GM18499 (cell line): ENCODE measurements around the gene MAGI1.
"Not testable (repeated sequence)": the region's sequence is repeated elsewhere in the genome, so short reads cannot be mapped to it uniquely, and the experiment has no call there.

ENCODE experiments used
- ATAC-seq: cut with Tn5 transposase; IDR thresholded peaks from one replicate; pipeline ENCODE4 v1.9.1; 2021; ENCODE audit warnings: moderate number of reproducible peaks; ENCODE audit not compliant: insufficient read depth, unreplicated experiment

MAGI1 gene

GRCh38 chr3:65561617-65562016 is 477.1 kb downstream of the MAGI1 start:
- ATAC-seq: no peak

DNA sequence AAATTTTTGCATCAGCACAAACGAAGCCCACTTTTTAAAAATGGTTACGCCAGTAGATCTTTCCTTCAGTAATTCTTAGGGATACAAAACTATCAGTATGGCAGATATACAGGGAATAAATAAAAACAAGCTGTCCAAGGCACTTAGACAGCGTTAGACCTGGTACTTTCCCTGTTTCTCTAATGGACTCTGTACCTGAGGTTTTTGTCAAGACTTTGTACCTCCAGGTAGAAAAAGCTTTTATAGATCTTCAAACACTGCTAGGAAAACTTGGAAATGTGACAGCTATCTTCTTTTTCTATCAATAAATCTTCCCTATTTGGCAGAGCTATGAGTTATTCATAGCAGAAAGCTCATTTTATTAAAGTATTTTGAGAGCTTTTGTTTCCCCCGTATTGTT is 477.8 kb downstream of the MAGI1 start:
- no peak for ATAC-seq

- ATAC-seq: no peak
These were observed 478.6 kb downstream of the MAGI1 start for GRCh38 chr3:65560133-65560532.

- ATAC-seq: no peak
These were observed 479.1 kb downstream of the MAGI1 start for GRCh38 chr3:65559643-65560042.

- ATAC-seq: no peak
These were observed 479.9 kb downstream of the MAGI1 start for GRCh38 chr3:65558826-65559225.

DNA sequence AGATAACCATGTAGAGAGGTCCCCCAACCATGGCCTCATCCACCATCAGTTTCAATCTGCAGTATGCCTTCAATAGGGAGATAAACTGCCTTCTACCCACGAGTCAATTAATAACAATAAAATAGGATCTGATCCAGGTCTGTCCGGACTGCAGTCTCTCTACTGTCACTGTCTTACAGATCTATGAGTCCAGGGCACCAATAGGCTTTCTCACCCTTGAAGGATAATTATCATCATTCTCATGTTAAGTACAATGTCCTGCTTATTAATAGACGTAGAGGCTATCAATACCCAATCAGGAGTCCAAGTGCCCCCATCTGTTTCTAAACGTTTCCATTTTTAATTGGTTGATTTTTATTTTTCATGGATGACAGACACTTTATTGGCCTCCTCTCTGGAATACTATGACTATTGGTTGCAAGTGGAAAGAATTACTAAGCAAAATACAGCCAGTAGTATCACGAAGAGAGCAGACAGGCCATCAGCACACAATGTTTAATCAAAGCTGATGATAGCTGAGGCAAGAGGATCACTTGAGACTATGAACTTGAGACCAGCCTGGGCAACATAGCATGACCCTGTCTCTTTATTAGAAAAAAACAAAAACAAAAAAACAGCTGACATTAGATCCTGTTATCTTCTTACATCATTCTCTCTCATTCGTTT is 480.7 kb downstream of the MAGI1 start:
- ATAC-seq: no peak

DNA sequence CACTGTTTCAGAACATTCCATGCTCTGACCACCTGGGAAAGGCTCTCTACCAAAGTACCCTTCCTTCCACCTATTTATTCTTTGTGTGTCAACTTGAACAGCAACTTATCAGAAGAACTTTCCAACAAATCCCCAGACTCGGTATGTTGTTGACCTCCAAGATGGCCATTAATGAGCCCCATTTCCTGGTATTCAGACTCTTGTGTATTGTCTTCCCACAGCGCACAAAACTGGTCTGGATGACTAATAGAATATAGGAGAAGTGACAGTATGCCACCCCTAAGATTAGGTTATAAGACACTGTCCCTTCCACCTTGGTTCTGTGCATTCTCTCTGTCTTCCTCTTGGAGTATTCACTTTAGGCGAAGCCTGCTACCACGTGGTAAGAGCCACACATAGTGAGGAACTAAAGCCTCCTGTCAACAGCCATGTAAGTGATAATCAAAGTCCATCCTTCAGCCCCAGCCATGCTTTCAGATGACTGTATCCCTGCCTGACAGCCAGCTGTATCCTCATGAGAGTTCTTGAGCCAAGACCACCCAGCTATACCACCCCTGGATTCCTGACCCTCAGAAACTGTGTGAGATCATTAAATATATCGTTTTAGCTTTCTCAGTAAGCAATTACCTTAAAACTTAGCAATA is 481.7 kb downstream of the MAGI1 start:
- no peak for ATAC-seq

- no peak for ATAC-seq
These were observed 486.3 kb downstream of the MAGI1 start for GRCh38 chr3:65552434-65552833.

- ATAC-seq: no peak
These were observed 486.8 kb downstream of the MAGI1 start for GRCh38 chr3:65551945-65552344.

DNA sequence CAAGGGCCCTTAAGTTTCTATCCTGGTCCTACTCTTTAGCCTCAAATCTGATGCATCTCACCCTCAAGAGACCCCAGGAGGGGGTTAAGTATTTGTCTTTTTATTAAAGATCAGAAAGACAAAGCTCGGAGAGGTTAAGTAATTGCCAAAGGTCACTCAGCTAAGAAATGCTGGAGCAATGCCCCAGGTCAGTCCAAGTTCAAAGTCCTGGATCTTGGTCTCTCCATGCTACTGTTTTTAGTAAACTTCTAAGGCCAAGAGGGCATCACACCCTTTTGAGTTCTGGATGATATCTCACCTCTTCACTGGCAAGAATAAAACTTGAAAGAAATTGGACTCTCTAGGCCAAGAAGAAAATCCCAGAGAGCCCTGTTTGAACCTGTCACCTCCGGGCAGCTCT is 488.6 kb downstream of the MAGI1 start:
- no peak for ATAC-seq

DNA sequence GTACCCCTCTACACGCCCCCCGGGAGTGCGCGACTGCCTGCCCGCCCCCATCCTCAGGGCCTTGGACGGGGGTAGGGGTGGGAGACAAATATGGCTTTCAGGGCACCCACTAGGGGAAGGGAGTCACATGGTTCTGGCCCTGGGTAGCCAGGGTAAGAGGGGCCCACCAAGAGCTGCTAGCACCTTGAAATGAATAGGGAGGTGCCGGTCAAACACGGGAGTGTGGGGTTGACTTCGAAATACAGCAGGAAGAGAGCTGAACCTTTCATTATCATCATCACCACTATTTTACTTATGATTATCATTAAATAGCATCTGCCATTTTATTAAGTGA is 489.1 kb downstream of the MAGI1 start:
- ATAC-seq: no peak

DNA sequence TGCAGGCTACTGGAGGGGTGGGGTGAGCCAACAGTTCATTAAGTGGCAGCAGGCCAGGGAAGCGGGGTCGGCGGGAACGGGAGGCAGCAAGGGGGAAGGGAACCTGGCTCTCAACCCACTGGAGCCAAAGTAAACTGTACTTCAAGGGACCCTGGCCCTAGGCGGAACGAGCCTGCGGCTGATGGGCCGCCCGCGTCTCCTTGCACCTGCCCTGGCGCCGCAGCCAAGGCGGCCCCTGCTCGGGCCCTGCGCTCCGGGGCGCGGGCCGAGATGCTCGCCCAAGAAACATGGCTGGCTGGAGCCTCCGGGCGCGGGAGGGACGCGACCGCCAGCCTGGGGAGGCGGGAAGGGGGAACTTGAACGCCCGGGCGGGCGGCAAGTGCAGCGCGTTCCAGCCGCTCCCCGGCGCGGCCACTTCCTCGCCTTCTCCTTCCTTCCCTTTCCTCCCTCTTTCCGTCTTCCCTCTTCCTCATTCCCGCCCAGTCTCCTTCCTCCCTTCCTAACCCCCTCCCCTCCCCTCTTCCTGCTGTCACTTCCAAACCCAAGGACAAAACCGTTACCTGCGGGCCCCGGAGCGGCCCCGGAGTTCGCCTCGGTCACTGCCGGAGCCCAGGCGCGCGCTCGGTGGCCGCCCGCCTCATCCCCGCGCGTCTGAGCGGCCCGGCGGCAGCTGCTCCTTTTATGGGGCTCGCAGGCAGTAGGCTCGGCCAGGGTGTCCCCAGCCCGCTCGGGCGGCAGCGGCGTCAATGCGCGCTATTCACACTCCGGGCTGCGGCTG is 489.7 kb downstream of the MAGI1 start:
- ATAC-seq: no peak

- ATAC-seq: no peak
These were observed 493.3 kb downstream of the MAGI1 start for GRCh38 chr3:65545429-65545828.

DNA sequence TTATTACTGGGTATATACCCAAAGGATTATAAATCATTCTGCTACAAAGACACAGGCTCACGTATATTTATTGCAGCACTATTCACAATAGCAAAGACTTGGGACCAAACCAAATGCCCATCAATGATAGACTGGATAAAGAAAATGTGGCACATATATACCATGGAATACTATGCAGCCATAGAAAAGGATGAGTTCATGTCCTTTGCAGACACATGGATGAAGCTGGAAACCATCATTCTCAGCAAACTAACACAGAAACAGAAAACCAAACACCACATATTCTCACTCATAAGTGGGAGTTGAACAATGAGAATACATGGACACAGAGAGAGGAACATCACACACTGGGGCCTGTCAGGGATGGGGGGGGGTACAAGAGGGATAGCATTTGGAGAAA is 495.3 kb downstream of the MAGI1 start:
- ATAC-seq: not testable (repeated sequence)

GRCh38 chr3:65540666-65541065 is 498.1 kb downstream of the MAGI1 start:
- no peak for ATAC-seq

DNA sequence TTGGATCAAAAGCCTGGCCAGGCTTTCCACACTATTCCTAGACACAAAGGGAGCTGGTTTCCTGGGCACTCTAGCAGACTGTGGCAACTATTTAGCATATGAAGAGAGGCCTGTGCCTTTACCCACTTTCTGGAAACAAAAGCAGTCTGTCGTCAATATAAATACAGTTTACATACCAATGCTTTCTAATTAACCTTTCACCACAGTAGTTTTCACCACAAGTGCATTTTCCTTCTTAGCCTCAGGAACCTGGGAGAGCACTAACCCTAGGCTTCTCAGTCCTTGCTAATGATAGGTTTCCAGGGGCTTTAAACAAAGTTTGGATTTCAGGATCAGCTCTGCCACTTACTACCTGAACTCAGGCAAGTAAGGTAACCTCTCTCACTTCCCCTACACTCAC is 499.1 kb downstream of the MAGI1 start:
- ATAC-seq: no peak

GRCh38 chr3:65538101-65538500 is 500.6 kb downstream of the MAGI1 start:
- no peak for ATAC-seq

DNA sequence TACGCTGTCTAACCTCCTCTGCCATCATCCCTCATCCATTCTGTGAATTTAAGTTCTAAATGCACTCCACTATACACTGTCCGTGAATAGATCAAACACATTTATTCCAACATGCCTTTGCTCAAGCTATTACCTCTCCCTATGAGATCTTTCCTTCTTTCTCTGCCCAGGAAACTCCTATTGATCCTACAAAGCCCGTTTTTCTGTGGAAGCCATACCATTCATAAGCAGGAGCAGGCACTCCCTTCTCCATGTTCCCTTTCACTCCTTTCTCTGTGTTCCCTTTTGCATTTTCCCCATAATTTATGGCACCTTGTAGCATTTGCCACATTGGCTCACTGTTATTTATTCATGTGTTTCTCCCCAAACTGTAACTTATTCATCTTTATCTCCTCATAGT is 501.6 kb downstream of the MAGI1 start:
- no peak for ATAC-seq

DNA sequence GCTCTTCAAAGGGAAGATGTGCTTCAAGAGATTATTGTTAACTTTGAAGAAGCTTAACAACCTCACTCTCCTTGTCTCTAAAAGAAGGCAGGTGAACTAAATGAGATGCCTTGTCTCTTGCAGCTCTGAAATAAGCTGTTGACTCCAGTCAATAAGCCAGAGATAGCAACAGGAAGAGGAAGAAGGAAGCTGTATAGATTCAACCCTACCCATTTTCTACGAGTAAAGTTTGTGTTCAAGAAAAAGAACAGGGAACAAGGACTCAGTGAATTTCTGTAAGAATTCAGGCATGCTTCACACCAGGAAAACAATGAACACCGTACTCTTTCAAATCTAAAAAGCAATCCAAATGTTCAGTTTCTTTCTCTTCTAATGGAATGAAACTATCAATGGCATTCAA is 503.5 kb downstream of the MAGI1 start:
- ATAC-seq: no peak

DNA sequence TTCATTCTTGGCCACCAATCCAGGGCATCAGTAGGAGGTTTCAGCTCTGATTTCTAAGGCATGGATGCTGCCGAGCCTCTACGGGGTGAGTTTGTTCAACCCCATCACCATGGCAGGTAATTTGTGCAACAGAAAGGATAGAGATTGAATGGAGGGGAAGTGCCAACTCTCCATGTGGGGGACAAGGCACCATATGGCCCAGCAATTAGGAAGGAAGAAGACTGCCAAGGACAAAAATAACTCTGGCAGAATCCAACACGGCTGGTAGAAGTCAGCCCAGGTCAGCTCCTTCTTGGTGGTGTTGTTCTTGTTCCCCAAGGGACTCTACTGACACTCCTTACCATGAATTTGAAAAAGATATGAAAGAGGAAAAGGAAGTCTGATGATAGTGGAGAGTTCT is 503.9 kb downstream of the MAGI1 start:
- ATAC-seq: no peak

DNA sequence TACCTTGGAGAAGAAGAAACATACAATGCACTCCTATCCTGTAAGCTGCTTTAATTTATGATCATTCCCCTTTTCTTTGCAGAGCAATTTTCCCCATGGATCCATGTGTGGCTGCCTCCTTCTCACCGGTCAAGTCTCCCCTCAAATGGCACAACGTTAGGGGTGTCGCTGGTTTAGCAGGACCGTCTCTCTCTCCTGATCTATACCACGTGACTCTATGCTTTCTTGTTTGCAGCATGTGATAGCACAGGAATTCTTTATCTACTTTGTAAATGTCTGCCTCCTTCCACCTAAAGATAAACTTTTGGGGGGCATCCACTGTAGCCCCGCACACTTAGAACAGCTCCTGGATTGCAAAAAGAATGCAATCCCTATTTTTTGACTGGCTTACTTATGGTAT is 506.0 kb downstream of the MAGI1 start:
- no peak for ATAC-seq

DNA sequence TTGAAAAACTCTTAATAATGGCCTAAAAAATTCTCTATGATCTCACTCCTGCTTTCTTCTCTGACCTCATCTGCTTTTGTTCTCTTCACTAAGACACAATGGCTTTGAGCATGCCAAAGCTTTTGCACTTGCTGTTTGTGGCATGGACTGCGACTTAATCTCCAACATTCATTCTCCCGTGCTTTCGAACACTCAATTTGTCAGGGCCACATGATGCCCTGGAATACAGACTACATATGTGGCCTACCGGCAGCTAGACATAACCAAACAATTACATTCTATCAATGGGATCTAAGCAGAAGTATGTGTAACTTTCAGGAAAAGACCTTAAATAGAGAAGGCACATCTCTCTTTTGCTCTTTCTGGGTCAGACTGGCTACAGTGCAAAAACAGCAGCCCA is 506.5 kb downstream of the MAGI1 start:
- no peak for ATAC-seq
